ENCODE results near the gene CCDC142. TPM values are rescaled to one million over a fixed set of nuclear protein-coding genes. Genes with fewer than 3 reads are reported as not detected.

CCDC142 gene
- total RNA-seq, 2 donors from 2014 or later, result 31.8 to 46.5 TPM

GRCh38 chr2:74524005-74524404 is 41.2 kb upstream of the CCDC142 start:
- no peak overlapping the region for H3K4me3 Mint-ChIP-seq
- peaks cover 21% of the 10 kb centered on the region for H3K36me3 Mint-ChIP-seq
- peaks cover 12 to 16% of the 10 kb centered on the region in 2 donors for H3K27me3 Mint-ChIP-seq
- peaks cover 12 to 27% of the 10 kb centered on the region in 2 donors for H3K4me1 Mint-ChIP-seq (ENCODE audit: low read depth in 2 of 2)
- no peaks in the 10 kb centered on the region for H3K9me3 Mint-ChIP-seq
- DNase-seq (ENCODE audit: low spot score), result no peak
- ATAC-seq, result no peak
- H3K27ac Mint-ChIP-seq, result no peak overlapping the region

- Mint-ChIP-seq H3K9me3 (no peaks in the 10 kb centered on the region), H3K27me3 (peaks cover 23 to 30% of the 10 kb centered on the region in 2 donors), H3K36me3 (peaks cover 9% of the 10 kb centered on the region), H3K27ac (no peak overlapping the region), H3K4me1 (ENCODE audit: low read depth in 2 of 2) (peaks cover 0 to 15% of the 10 kb centered on the region in 2 donors), H3K4me3 (no peak overlapping the region)
- no peak for DNase-seq (ENCODE audit: low spot score)
- no peak for ATAC-seq
Measured at GRCh38 chr2:74522516-74522915, 39.7 kb upstream of the CCDC142 start.

GRCh38 chr2:74516650-74517049 is 33.9 kb upstream of the CCDC142 start:
- H3K9me3 Mint-ChIP-seq, result no peaks in the 10 kb centered on the region
- H3K4me3 Mint-ChIP-seq, result peak overlapping the region; percentile 60
- H3K4me1 Mint-ChIP-seq (ENCODE audit: low read depth in 2 of 2), result peaks cover 7 to 12% of the 10 kb centered on the region in 2 donors
- peaks cover 43 to 55% of the 10 kb centered on the region in 2 donors for H3K27me3 Mint-ChIP-seq
- ATAC-seq (no peak), DNase-seq (ENCODE audit: low spot score) (no peak)
- peak overlapping the region in 1 of 2 donors; percentile 66 for H3K27ac Mint-ChIP-seq
- H3K36me3 Mint-ChIP-seq, result no peaks in the 10 kb centered on the region

GRCh38 chr2:74515981-74516633 is 33.3 kb upstream of the CCDC142 start:
- H3K36me3 Mint-ChIP-seq, result no peaks in the 10 kb centered on the region
- H3K4me3 Mint-ChIP-seq, result peak overlapping the region; percentile 60
- no peaks in the 10 kb centered on the region for H3K9me3 Mint-ChIP-seq
- ATAC-seq, result peak; percentile 81 to 91
- H3K27ac Mint-ChIP-seq, result peak overlapping the region in 1 of 2 donors; percentile 66
- peaks cover 7 to 12% of the 10 kb centered on the region in 2 donors for H3K4me1 Mint-ChIP-seq (ENCODE audit: low read depth in 2 of 2)
- DNase-seq (ENCODE audit: low spot score), result peak; percentile 80
- H3K27me3 Mint-ChIP-seq, result peaks cover 41 to 61% of the 10 kb centered on the region in 2 donors

- ATAC-seq (peak in 1 of 2 donors; percentile 35), DNase-seq (ENCODE audit: low spot score) (no peak)
- Mint-ChIP-seq H3K36me3 (no peaks in the 10 kb centered on the region), H3K9me3 (no peaks in the 10 kb centered on the region), H3K4me3 (peak overlapping the region; percentile 60), H3K27me3 (peaks cover 42 to 65% of the 10 kb centered on the region in 2 donors), H3K4me1 (ENCODE audit: low read depth in 2 of 2) (peaks cover 7 to 15% of the 10 kb centered on the region in 2 donors), H3K27ac (no peak overlapping the region)
Measured at GRCh38 chr2:74515271-74515980, 32.6 kb upstream of the CCDC142 start.

- no peaks in the 10 kb centered on the region for H3K9me3 Mint-ChIP-seq
- H3K27me3 Mint-ChIP-seq, result peaks cover 39 to 65% of the 10 kb centered on the region in 2 donors
- no peaks in the 10 kb centered on the region for H3K36me3 Mint-ChIP-seq
- no peak for ATAC-seq
- no peak within 1 kb of the TSS for H3K27ac Mint-ChIP-seq
- DNase-seq (ENCODE audit: low spot score), result no peak
- peak within 1 kb of the TSS; percentile 60 for H3K4me3 Mint-ChIP-seq
- peaks cover 7 to 16% of the 10 kb centered on the region in 2 donors for H3K4me1 Mint-ChIP-seq (ENCODE audit: low read depth in 2 of 2)
Measured at GRCh38 chr2:74514368-74515270, 31.8 kb upstream of the CCDC142 start, which contains the start of gene TLX2. Gene TLX2, plus strand, starts transcription at chr2:74514450. Its CDS starts 357 bp downstream, at chr2:74514807.

GRCh38 chr2:74513605-74514367 is 31.0 kb upstream of the CCDC142 start:
- DNase-seq (ENCODE audit: low spot score) (no peak), ATAC-seq (no peak)
- H3K4me3 Mint-ChIP-seq, result no peak overlapping the region
- H3K4me1 Mint-ChIP-seq (ENCODE audit: low read depth in 2 of 2), result peaks cover 7 to 17% of the 10 kb centered on the region in 2 donors
- H3K36me3 Mint-ChIP-seq, result no peaks in the 10 kb centered on the region
- H3K27ac Mint-ChIP-seq, result no peak overlapping the region
- peaks cover 37 to 61% of the 10 kb centered on the region in 2 donors for H3K27me3 Mint-ChIP-seq
- no peaks in the 10 kb centered on the region for H3K9me3 Mint-ChIP-seq

- H3K27ac Mint-ChIP-seq, result no peak overlapping the region
- ATAC-seq, result no peak
- H3K27me3 Mint-ChIP-seq, result peaks cover 33 to 53% of the 10 kb centered on the region in 2 donors
- H3K36me3 Mint-ChIP-seq, result no peaks in the 10 kb centered on the region
- H3K4me3 Mint-ChIP-seq, result no peak overlapping the region
- H3K4me1 Mint-ChIP-seq (ENCODE audit: low read depth in 2 of 2), result peaks cover 16 to 25% of the 10 kb centered on the region in 2 donors
- DNase-seq (ENCODE audit: low spot score), result no peak
- H3K9me3 Mint-ChIP-seq, result no peaks in the 10 kb centered on the region
Measured at GRCh38 chr2:74512744-74513604, 30.2 kb upstream of the CCDC142 start.

GRCh38 chr2:74511104-74511989 is 28.5 kb upstream of the CCDC142 start:
- H3K27ac Mint-ChIP-seq, result no peak overlapping the region
- H3K4me1 Mint-ChIP-seq (ENCODE audit: low read depth in 2 of 2), result peaks cover 28 to 34% of the 10 kb centered on the region in 2 donors
- H3K4me3 Mint-ChIP-seq, result no peak overlapping the region
- H3K9me3 Mint-ChIP-seq, result no peaks in the 10 kb centered on the region
- H3K36me3 Mint-ChIP-seq, result peaks cover 4% of the 10 kb centered on the region
- ATAC-seq (no peak), DNase-seq (ENCODE audit: low spot score) (no peak)
- peaks cover 20 to 36% of the 10 kb centered on the region in 2 donors for H3K27me3 Mint-ChIP-seq

- no peak for ATAC-seq
- Mint-ChIP-seq H3K9me3 (no peaks in the 10 kb centered on the region), H3K4me3 (peak overlapping the region; percentile 5), H3K27ac (no peak overlapping the region), H3K27me3 (peaks cover 18 to 33% of the 10 kb centered on the region in 2 donors), H3K36me3 (peaks cover 4% of the 10 kb centered on the region), H3K4me1 (ENCODE audit: low read depth in 2 of 2) (peaks cover 32 to 37% of the 10 kb centered on the region in 2 donors)
- no peak for DNase-seq (ENCODE audit: low spot score)
Measured at GRCh38 chr2:74510272-74510671, 27.5 kb upstream of the CCDC142 start.

- no peak for DNase-seq (ENCODE audit: low spot score)
- peaks cover 12% of the 10 kb centered on the region for H3K36me3 Mint-ChIP-seq
- H3K4me3 Mint-ChIP-seq, result peak overlapping the region; percentile 96
- no peak for ATAC-seq
- peak overlapping the region; percentile 99 for H3K27ac Mint-ChIP-seq
- H3K9me3 Mint-ChIP-seq, result no peaks in the 10 kb centered on the region
- H3K27me3 Mint-ChIP-seq, result peaks cover 15 to 29% of the 10 kb centered on the region in 2 donors
- peaks cover 48 to 50% of the 10 kb centered on the region in 2 donors for H3K4me1 Mint-ChIP-seq (ENCODE audit: low read depth in 2 of 2)
Measured at GRCh38 chr2:74507926-74508520, 25.2 kb upstream of the CCDC142 start.
